CD4-positive, alpha-beta T cell treated with Interferon alpha-2 for 1 hour (primary cell): ENCODE results near the gene MYB.

Source experiments
- DNase-seq, 2 donors: peaks; one replicate each; pipeline ENCODE4 v3.0.0-alpha.2; 2020 to 2022

MYB gene

GRCh38 chr6:135189344-135189743, 8.2 kb downstream of the MYB start:
- DNase-seq: no peak

- no peak for DNase-seq
Observed at GRCh38 chr6:135191508-135192255, 10.6 kb downstream of the MYB start.

GRCh38 chr6:135192256-135193174, 11.4 kb downstream of the MYB start:
- DNase-seq: no peak

GRCh38 chr6:135193221-135193620, 12.1 kb downstream of the MYB start:
- no peak for DNase-seq

GRCh38 chr6:135195041-135195440, 13.9 kb downstream of the MYB start:
- DNase-seq: no peak

- no peak for DNase-seq
Observed at GRCh38 chr6:135195522-135195921, 14.4 kb downstream of the MYB start.

GRCh38 chr6:135196739-135197510, 15.8 kb downstream of the MYB start:
- no peak for DNase-seq

- no peak for DNase-seq
Observed at GRCh38 chr6:135202836-135203235, 21.7 kb downstream of the MYB start.

GRCh38 chr6:135204951-135205350, 23.8 kb downstream of the MYB start:
- DNase-seq: no peak

GRCh38 chr6:135209803-135210202, 28.7 kb downstream of the MYB start:
- peak in 1 of 2 donors; percentile 31 for DNase-seq

GRCh38 chr6:135210632-135211305, 29.7 kb downstream of the MYB start:
- DNase-seq: no peak

- no peak for DNase-seq
Observed at GRCh38 chr6:135211306-135211702, 30.2 kb downstream of the MYB start.

GRCh38 chr6:135212020-135212806, 31.1 kb downstream of the MYB start:
- DNase-seq: peak in 1 of 2 donors; percentile 20

GRCh38 chr6:135212935-135213334, 31.8 kb downstream of the MYB start:
- DNase-seq: no peak

GRCh38 chr6:135213616-135214015, 32.5 kb downstream of the MYB start:
- no peak for DNase-seq

GRCh38 chr6:135215160-135215559, 34.1 kb downstream of the MYB start:
- DNase-seq: no peak

GRCh38 chr6:135215563-135215962, 34.5 kb downstream of the MYB start:
- DNase-seq: no peak

- no peak for DNase-seq
Observed at GRCh38 chr6:135217663-135218062, 36.6 kb downstream of the MYB start.

- no peak for DNase-seq
Observed at GRCh38 chr6:135219346-135219745, 38.2 kb downstream of the MYB start.

GRCh38 chr6:135221042-135221441, 39.9 kb downstream of the MYB start:
- no peak for DNase-seq

GRCh38 chr6:135221505-135221904, 40.4 kb downstream of the MYB start:
- no peak for DNase-seq

GRCh38 chr6:135222623-135223022, 41.5 kb downstream of the MYB start:
- no peak for DNase-seq
